Activated CD4-positive, alpha-beta T cell treated with anti-CD3 and anti-CD28 coated beads, Interleukin-2, amount 10 ng/mL, durations not matched to agents 7 days and 5 days (primary cell): ENCODE results near the gene WSCD1. TPM values are rescaled to one million over a fixed set of nuclear protein-coding genes. Genes with fewer than 3 reads are reported as not detected.

Source experiments
- CTCF ChIA-PET: fragments of 350-600 bp; sonication (Branson Sonifier 250); formaldehyde crosslinking; loops from one replicate; lab custom pipeline; 2021; ENCODE audit warnings: antibody characterized with exemption; lab: Charles Lee
- POLR2A ChIA-PET: fragments of 350-600 bp; sonication (Branson Sonifier 250); formaldehyde crosslinking; loops from one replicate; lab custom pipeline; 2021; ENCODE audit warnings: antibody characterized with exemption; lab: Charles Lee
- DNase-seq: peaks from one replicate; pipeline ENCODE4 v3.0.0-alpha.2; 2020
- H3K27ac Mint-ChIP-seq: one replicate; pipeline ENCODE4 v1.8.0; 2021; ENCODE audit warnings: mild to moderate bottlenecking, moderate library complexity, mixed read lengths
- H3K27me3 Mint-ChIP-seq: one replicate; pipeline ENCODE4 v1.8.0; 2021; ENCODE audit warnings: mixed read lengths
- H3K36me3 Mint-ChIP-seq: one replicate; pipeline ENCODE4 v1.8.0; 2021; ENCODE audit warnings: low read depth, mixed read lengths
- H3K4me1 Mint-ChIP-seq: one replicate; pipeline ENCODE4 v1.8.0; 2021; ENCODE audit warnings: mixed read lengths
- H3K4me3 Mint-ChIP-seq: one replicate; pipeline ENCODE4 v1.8.0; 2021; ENCODE audit warnings: mild to moderate bottlenecking, moderate library complexity, mixed read lengths
- H3K9me3 Mint-ChIP-seq: one replicate; pipeline ENCODE4 v1.8.0; 2021; ENCODE audit warnings: mixed read lengths
- total RNA-seq, 2 experiments: library from RNA; stranded (reverse); gene quantifications; one replicate each; pipeline ENCODE4 v1.2.3, GENCODE V29; 2021

The WSCD1 gene
- total RNA-seq, 2 experiments from 2014 or later = not detected

DNA sequence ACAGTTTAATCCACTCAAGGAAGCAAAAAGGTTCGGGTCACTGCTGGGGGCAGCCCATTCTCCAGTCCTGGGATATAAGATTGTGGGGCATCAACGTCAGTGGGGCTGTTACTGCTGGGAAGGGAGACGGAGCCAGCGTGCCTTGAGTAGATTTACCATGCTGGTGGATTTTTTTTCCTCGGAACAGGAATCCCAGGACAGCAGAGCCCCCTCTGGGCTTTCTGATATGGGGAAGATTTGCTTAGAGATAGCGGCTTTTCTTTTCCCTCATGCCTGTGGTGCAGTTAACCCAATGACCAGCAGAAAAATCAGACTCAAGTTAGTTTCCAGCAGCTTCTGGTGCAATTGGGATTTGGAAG is 35.4 kb downstream of the WSCD1 start:
- H3K27ac Mint-ChIP-seq = no peak overlapping the region
- ChIA-PET CTCF (no interaction called here), POLR2A (no interaction called here)
- no peak overlapping the region for H3K4me3 Mint-ChIP-seq
- no peaks in the 10 kb centered on the region for H3K36me3 Mint-ChIP-seq
- DNase-seq = no peak
- no peaks in the 10 kb centered on the region for H3K4me1 Mint-ChIP-seq
- no peaks in the 10 kb centered on the region for H3K9me3 Mint-ChIP-seq
- H3K27me3 Mint-ChIP-seq = no peaks in the 10 kb centered on the region

DNA sequence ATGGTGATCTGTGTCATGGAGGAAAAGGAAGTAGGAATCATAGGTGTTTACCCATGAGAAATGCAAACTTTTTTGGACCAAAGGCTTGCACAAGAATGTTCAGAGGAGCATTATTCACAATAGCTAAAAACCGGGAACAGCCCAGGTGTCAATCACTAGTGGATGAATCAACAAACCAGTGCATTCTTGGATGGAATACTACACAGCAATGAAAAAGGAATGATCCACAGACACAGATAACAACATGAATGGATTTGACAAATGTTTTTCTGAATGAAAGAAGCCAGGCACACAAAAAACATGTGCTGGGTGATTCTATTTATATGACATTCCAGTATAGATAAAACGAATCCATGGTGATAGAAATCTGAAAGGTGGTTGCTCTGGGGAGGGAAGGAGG is 36.0 kb downstream of the WSCD1 start:
- Mint-ChIP-seq H3K27me3 (no peaks in the 10 kb centered on the region), H3K27ac (no peak overlapping the region), H3K36me3 (no peaks in the 10 kb centered on the region), H3K4me3 (no peak overlapping the region), H3K4me1 (no peaks in the 10 kb centered on the region), H3K9me3 (no peaks in the 10 kb centered on the region)
- no peak for DNase-seq
- ChIA-PET POLR2A (no interaction called here), CTCF (no interaction called here)

DNA sequence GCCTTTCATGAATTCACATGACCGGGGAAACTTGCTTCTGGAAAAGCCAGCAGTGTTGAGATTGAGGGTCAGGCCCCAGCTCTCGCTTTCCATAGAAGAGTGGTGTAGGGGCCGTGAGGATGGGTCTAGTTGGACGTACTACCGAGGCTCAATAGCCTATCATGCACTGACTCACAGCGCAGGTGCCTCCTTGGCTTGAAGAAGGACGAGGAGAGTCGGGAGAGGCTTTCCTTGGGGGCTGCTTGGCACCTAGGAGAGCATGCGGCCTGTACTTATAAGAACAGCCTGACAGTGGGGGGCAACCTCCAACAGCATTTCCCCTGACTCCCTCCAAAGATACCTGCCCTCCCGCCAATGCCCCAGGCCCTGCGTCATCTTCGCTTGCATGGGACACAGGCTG is 37.6 kb downstream of the WSCD1 start:
- Mint-ChIP-seq H3K36me3 (no peaks in the 10 kb centered on the region), H3K27ac (no peak overlapping the region), H3K4me1 (no peaks in the 10 kb centered on the region), H3K27me3 (peaks cover 3% of the 10 kb centered on the region), H3K4me3 (no peak overlapping the region), H3K9me3 (no peaks in the 10 kb centered on the region)
- ChIA-PET POLR2A (no interaction called here), CTCF (no interaction called here)
- DNase-seq = no peak

DNA sequence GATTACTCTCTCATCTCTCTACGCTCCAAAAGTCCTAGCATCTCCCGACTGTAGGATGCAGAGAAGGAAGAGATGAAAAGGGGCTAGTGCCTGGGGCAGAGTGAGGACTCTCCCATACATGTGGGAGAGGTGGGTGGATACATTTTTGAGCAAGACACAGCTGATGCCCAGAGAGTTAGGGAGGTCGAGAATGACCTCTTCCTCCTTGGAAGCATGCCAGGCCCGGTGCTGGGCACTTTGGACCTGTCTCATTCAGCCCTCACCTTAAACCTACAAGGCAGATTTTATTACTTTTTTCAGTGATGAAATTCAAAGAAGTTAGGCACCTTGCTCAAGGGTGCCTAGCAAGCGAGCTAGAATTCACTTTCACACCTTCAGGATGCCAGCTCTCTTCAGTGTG is 38.2 kb downstream of the WSCD1 start:
- ChIA-PET POLR2A (no interaction called here), CTCF (no interaction called here)
- H3K36me3 Mint-ChIP-seq = no peaks in the 10 kb centered on the region
- DNase-seq = no peak
- H3K9me3 Mint-ChIP-seq = no peaks in the 10 kb centered on the region
- H3K27ac Mint-ChIP-seq = no peak overlapping the region
- H3K27me3 Mint-ChIP-seq = peaks cover 6% of the 10 kb centered on the region
- no peaks in the 10 kb centered on the region for H3K4me1 Mint-ChIP-seq
- H3K4me3 Mint-ChIP-seq = no peak overlapping the region

DNA sequence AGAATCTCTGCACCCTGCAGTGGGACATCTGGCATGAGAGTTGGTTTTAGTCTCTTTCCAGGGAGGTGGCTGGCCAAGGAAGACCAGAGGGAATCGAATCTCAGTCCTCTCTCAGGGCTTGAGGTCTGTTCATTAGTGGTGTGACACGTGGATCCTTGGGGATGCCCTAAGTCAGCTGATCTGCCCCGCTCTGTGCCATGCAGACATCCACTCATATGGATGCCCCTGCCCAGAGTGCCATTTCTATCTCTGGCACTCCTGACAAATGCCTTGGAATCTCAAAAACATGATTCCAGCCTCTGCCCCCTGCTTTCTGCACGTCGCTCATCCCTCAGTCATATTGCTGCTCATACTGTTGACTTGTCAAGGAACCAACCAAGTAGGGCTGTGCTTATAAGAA is 38.8 kb downstream of the WSCD1 start:
- Mint-ChIP-seq H3K27ac (no peak overlapping the region), H3K4me3 (no peak overlapping the region), H3K4me1 (no peaks in the 10 kb centered on the region), H3K36me3 (no peaks in the 10 kb centered on the region), H3K9me3 (no peaks in the 10 kb centered on the region), H3K27me3 (peaks cover 10% of the 10 kb centered on the region)
- POLR2A ChIA-PET = no interaction called here
- CTCF ChIA-PET = no interaction called here
- DNase-seq = no peak

DNA sequence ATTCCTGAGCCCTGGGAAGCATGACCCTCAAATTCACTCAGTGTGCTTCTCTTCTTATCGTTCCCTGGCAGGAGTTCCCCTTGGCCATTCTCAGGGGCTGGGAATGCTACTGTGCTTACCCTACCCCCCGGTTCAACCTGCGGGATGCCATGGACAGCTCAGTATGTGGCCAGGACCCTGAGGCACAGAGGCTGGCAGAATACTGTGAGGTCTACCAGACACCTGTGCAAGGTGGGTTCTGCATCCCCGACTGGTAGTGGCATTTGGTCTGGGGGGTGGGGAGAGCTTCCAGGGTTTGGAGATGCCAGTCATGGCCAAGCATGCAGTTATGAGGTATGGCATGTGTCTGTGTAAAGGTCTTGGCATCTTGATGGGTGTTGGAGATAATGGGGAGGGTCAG is 39.4 kb downstream of the WSCD1 start:
- H3K27me3 Mint-ChIP-seq = peaks cover 10% of the 10 kb centered on the region
- no peaks in the 10 kb centered on the region for H3K4me1 Mint-ChIP-seq
- no peaks in the 10 kb centered on the region for H3K36me3 Mint-ChIP-seq
- CTCF ChIA-PET = no interaction called here
- no peaks in the 10 kb centered on the region for H3K9me3 Mint-ChIP-seq
- H3K4me3 Mint-ChIP-seq = no peak overlapping the region
- POLR2A ChIA-PET = no interaction called here
- H3K27ac Mint-ChIP-seq = no peak overlapping the region
- DNase-seq = no peak

DNA sequence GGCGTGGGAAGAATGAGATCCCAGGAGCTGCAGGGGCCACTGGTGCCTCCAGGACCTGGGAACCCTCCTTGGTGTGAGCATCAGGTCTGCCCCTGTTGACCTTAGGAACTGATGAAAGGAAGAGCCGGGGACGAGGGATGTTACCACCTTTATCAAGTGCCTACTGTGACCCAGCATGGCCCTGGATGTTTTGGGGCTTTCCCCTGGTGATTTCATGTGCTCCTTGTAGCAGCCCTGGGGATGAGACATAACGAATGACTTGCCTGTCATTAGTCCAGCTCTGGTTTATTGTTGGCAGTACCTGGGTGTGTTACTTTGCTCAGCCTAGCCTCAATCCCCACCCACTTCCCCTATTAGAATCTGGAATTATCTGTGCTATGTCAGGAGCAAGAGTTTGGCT is 39.9 kb downstream of the WSCD1 start:
- Mint-ChIP-seq H3K36me3 (no peaks in the 10 kb centered on the region), H3K4me3 (no peak overlapping the region), H3K4me1 (no peaks in the 10 kb centered on the region), H3K9me3 (no peaks in the 10 kb centered on the region), H3K27ac (no peak overlapping the region), H3K27me3 (peaks cover 10% of the 10 kb centered on the region)
- ChIA-PET POLR2A (no interaction called here), CTCF (no interaction called here)
- DNase-seq = no peak

DNA sequence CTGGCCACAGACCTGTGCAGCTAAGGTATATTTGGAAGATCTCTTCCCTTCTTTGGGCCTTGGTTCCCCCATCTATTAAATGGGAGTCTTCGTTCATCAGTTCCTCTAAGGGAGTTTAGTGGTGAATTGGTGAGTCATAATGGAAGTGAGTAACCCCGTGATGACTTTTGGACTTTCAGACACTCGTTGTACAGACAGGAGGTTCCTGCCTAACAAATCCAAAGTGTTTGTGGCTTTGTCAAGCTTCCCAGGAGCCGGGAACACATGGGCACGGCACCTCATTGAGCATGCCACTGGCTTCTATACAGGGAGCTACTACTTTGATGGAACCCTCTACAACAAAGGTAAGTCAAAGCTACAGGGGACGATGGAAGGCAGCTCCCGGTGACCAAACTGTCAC is 40.4 kb downstream of the WSCD1 start:
- no peaks in the 10 kb centered on the region for H3K4me1 Mint-ChIP-seq
- ChIA-PET CTCF (no interaction called here), POLR2A (no interaction called here)
- no peak overlapping the region for H3K27ac Mint-ChIP-seq
- no peaks in the 10 kb centered on the region for H3K36me3 Mint-ChIP-seq
- H3K4me3 Mint-ChIP-seq = no peak overlapping the region
- peaks cover 10% of the 10 kb centered on the region for H3K27me3 Mint-ChIP-seq
- no peaks in the 10 kb centered on the region for H3K9me3 Mint-ChIP-seq
- no peak for DNase-seq

DNA sequence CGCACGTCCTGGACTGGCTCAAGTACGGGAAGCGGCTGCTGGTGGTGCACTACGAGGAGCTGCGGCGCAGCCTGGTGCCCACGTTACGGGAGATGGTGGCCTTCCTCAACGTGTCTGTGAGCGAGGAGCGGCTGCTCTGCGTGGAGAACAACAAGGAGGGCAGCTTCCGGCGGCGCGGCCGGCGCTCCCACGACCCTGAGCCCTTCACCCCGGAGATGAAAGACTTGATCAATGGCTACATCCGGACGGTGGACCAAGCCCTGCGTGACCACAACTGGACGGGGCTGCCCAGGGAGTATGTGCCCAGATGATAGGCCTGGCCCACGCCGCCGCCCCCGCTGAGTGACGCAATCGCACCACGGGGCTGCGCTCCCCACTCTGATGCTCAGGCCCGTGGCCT is 50.2 kb downstream of the WSCD1 start:
- Mint-ChIP-seq H3K27me3 (no peaks in the 10 kb centered on the region), H3K27ac (no peak overlapping the region), H3K4me3 (no peak overlapping the region), H3K4me1 (no peaks in the 10 kb centered on the region), H3K9me3 (peaks cover 12% of the 10 kb centered on the region), H3K36me3 (no peaks in the 10 kb centered on the region)
- POLR2A ChIA-PET = no interaction called here
- CTCF ChIA-PET = no interaction called here
- DNase-seq = no peak

DNA sequence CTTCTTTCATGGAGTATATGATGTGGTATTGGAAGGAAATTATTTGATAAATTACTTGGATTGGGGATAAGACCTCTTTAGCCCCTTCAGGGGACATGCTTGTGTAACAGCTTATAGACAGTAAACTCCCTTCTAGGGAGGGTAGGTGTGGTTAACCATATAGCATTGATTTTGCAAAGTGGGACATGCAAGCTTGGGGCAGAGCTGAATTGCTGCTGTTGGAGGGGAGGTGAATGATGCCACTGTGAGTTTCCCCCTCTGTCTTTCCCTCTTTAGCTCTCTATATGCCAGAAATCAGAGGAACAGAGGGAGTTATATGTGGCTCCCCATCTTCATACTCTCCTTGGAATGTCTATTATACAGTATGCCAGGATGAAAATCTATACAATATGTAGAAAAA is 54.7 kb downstream of the WSCD1 start:
- no peaks in the 10 kb centered on the region for H3K27me3 Mint-ChIP-seq
- no peak for DNase-seq
- ChIA-PET CTCF (no interaction called here), POLR2A (no interaction called here)
- H3K36me3 Mint-ChIP-seq = no peaks in the 10 kb centered on the region
- H3K9me3 Mint-ChIP-seq = peaks cover 12% of the 10 kb centered on the region
- H3K4me3 Mint-ChIP-seq = no peak overlapping the region
- H3K4me1 Mint-ChIP-seq = no peaks in the 10 kb centered on the region
- no peak overlapping the region for H3K27ac Mint-ChIP-seq

DNA sequence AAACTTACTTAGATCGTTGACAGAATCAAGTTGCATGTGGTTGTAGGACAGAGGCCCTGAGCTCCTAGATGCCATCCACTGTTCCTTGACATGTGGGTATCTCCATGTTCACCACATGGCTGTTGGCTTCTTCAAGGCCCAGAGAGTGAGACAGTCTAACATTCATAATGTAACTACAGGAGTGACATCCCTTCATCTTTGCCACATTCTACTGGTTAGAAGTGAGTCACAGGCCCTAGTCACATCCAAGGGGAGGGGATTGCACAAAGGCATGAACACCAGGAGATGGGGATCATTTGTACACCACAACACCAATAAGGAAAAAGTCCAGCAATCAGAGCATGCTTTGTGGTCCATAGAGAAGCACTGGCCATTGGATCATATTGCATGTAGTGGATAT is 56.6 kb downstream of the WSCD1 start:
- DNase-seq = no peak
- ChIA-PET POLR2A (no interaction called here), CTCF (no interaction called here)
- no peaks in the 10 kb centered on the region for H3K27me3 Mint-ChIP-seq
- H3K27ac Mint-ChIP-seq = no peak overlapping the region
- no peak overlapping the region for H3K4me3 Mint-ChIP-seq
- peaks cover 12% of the 10 kb centered on the region for H3K9me3 Mint-ChIP-seq
- H3K36me3 Mint-ChIP-seq = no peaks in the 10 kb centered on the region
- no peaks in the 10 kb centered on the region for H3K4me1 Mint-ChIP-seq

DNA sequence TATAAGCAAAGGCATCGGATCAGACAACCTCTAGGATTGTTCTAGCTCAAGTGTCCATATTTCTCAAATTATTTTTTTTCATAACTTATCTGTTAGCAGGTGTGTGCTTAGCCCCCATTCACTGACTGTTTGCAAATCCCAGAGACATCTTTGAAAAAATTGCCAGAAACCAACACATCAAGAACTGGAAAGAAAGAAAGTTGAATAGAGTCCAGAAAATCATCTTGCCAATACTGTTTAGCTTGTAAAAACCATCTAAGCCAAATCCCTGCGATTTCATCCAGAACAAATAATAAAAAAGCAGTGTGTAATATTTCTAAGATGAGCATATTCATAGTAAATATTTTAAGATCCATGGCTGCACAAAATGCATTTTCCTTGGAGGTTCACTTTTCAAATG is 64.5 kb downstream of the WSCD1 start:
- POLR2A ChIA-PET = no interaction called here
- no peaks in the 10 kb centered on the region for H3K27me3 Mint-ChIP-seq

DNA sequence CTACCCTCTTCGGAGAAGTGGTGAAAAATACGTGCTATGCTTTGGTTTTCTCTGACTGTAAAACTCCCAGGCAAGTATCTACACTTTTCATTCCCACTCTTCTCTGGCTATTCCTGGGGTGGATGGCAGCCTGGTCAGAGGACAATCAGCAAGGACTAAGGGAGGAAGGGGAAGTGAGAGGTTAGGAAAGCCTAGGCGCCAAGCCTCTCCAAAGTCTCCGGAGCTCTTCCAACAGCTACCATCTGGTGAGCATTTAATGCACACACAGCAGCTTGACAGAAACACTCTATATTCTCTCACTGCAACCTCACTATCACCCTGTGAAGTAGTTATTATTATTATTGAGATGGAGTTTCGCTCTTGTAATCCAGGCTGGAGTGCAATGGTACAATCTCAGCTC is 65.1 kb downstream of the WSCD1 start:
- DNase-seq = no peak
- H3K27me3 Mint-ChIP-seq = no peaks in the 10 kb centered on the region
- ChIA-PET CTCF (no interaction called here), POLR2A (no interaction called here)
- no peaks in the 10 kb centered on the region for H3K9me3 Mint-ChIP-seq
- no peaks in the 10 kb centered on the region for H3K4me1 Mint-ChIP-seq
- H3K27ac Mint-ChIP-seq = no peak overlapping the region
- H3K36me3 Mint-ChIP-seq = no peaks in the 10 kb centered on the region
- no peak overlapping the region for H3K4me3 Mint-ChIP-seq

More for the DNA sequence above, 64.5 kb downstream of the WSCD1 start:
- H3K9me3 Mint-ChIP-seq = no peaks in the 10 kb centered on the region
- CTCF ChIA-PET = no interaction called here
- H3K4me1 Mint-ChIP-seq = no peaks in the 10 kb centered on the region
- no peak overlapping the region for H3K4me3 Mint-ChIP-seq
- H3K36me3 Mint-ChIP-seq = no peaks in the 10 kb centered on the region
- no peak for DNase-seq
- no peak overlapping the region for H3K27ac Mint-ChIP-seq

DNA sequence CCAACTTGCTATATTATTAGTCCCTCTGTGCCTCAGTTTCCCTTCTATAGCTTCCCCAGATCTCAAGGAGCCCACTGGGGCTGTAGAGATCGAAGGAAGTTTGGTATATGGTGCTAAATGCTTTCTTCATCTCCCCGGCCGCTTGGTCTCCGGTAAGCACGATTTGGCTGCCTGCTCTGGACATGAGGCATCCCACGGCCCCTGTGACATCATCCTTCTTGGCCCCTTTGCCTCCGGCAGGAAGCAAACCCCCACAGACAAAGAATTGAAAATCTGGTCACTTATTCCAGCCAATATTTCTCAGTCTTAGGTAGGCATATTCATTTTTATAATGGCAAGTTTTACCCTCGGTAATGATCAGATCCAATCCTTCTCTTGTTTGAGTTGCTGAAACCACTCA is 65.8 kb downstream of the WSCD1 start:
- no peaks in the 10 kb centered on the region for H3K27me3 Mint-ChIP-seq
- H3K4me1 Mint-ChIP-seq = no peaks in the 10 kb centered on the region
- H3K36me3 Mint-ChIP-seq = no peaks in the 10 kb centered on the region
- no peak for DNase-seq
- POLR2A ChIA-PET = no interaction called here
- no peak overlapping the region for H3K4me3 Mint-ChIP-seq
- no peak overlapping the region for H3K27ac Mint-ChIP-seq
- CTCF ChIA-PET = no interaction called here
- no peaks in the 10 kb centered on the region for H3K9me3 Mint-ChIP-seq
